ENCODE data around the gene RASSF7.

The RASSF7 gene

DNA sequence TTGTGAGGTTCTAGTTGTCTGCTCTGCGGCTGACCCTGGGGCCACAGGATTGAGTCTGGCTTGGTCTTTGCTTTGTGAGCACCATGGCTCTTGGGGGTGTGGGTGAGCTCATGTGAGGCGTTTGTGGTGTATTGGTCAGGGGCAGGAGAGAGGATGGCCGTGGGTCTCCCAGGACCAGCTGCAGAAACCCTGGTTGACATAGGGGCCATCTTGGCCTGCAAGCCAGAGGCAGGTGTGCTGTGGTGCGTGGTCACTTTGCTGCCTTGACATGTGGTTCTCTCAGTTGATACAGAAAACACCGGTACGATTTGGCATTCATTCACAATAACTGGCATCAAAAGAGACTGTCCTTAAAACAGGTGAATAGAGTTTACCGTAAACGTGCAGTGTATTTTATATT is 26.8 kb downstream of the RASSF7 start:
- DNase-seq, result no peak

DNA sequence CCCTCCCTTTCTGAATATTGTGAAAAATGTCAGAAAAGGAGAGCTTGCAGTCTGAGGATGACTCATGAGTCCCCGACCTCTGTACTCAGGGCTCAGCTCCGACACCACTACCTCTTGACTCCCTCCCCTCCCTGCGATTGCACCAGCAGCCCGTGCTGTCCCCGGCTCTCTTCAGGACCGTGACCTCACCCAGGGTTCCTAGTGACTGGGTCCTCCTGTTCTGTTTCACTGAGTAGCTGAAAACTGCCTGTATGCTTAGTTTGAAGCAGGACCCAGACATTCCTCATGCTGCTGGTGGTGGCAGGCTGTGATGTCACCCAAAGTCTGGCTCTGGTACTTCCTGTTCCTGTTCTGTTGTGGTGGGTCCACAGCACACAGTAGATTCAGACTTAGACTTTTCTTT is 27.2 kb downstream of the RASSF7 start:
- peak; percentile 20 for DNase-seq

- DNase-seq, result no peak
Observed at GRCh38 chr11:589798-590197, 29.0 kb downstream of the RASSF7 start.

DNA sequence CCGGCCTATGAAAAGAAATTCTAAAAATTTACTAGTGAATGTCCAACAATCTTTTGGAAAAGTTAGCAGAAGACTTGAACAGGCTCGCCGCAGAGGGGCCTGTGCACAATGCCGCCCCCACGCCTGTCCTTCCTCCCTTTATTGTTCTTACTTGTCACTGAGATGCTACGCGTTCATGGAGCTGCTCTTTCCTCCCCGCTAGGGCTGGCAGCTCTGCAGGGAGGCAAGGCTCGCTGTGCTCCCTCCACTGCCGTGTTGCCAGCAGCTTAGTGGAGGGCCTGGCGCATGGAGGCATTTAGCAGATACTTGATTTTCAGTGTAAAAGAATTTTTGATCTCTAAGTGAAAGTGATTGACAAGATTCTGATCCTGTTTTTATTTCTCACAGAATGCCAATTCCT is 30.2 kb downstream of the RASSF7 start:
- DNase-seq, result no peak

GRCh38 chr11:592501-592900 is 31.7 kb downstream of the RASSF7 start:
- no peak for DNase-seq

DNA sequence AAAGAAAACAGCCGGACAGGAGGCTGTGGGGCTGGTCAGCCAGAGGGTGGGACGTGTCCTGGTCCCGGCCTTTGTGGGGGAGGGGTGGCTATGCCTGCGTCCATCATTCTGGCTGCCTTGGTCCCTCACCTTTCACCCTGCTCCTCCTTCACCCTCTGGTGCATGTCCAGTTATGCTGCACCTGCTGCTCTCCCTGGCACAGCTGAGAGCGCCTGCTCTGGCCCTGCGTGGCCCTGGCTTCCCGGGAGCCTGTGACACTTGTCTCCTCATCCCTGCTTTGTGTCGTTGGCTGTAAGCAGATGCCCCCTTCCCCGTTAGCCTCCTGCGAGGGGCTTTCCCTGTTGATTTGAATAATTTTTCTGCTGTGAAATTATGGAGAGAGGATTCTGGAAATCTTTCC is 32.1 kb downstream of the RASSF7 start:
- DNase-seq, result no peak

DNA sequence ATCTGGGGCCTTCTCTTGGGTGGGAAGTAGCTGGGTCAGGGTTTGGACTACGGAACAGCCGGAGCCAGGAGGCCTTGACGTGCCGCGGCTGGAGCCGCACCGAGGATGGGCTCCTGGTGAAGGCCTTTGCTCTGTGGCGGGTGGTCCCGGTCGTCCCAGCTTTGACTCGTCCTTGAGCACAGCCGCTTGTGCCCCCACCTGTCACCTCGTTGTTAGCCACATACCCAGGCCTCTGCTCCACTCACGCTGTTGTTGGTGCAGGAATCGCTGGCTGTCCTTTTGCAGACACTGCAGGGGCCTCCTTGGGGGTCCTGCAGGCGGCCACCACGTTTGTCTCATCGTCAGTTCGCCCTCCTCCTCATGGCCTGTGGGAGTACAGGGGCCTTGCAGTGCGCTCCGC is 32.6 kb downstream of the RASSF7 start:
- DNase-seq, result no peak

GRCh38 chr11:595400-595799 is 34.6 kb downstream of the RASSF7 start:
- DNase-seq, result no peak

DNA sequence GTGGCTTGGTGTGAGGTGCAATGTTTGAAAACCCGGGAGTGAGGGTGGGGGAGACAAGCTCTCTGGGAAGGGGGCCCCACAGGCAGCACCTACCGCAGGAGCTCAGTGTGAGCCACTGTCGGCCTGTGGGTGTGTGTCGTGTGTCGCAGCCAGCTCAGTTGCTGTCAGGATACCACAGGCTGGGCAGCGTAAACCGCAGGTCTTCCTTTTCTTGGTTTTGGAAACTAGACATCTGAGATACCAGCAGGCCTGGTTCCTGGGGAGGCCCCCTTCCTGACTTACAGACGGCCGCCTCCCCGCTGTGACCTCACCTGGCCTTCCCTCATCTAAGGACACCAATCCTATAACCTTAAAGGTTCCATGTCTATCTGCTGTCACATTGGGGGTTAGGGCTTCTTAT is 35.6 kb downstream of the RASSF7 start:
- no peak for DNase-seq

DNA sequence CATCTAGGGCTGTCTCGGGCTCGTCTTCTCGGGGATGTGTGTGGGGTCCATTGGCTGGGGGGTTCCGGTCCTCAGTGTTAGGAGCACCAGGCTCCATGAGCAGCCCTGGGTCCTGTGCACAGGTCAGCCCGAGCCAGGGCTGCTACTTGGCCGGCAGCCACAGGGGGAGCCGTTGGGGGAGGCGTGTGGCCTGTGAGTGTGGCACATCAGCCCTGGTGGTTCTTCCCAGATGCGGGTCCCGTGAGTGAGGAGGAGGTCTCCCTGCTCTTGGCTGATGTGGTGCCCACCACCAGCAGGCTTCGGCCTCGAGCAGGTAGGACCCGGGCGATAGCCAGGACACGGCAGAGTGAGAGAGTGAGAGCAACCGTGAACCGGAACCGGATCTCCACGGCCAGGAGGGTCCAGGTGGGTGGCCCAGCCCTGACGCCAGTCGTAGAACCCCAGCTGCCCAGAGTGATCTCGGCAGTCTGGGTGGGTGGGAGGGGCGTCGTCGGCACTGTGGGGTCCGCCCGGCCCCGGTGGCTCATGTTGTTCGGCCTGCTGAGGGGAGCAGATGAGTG is 36.5 kb downstream of the RASSF7 start:
- DNase-seq, result no peak

DNA sequence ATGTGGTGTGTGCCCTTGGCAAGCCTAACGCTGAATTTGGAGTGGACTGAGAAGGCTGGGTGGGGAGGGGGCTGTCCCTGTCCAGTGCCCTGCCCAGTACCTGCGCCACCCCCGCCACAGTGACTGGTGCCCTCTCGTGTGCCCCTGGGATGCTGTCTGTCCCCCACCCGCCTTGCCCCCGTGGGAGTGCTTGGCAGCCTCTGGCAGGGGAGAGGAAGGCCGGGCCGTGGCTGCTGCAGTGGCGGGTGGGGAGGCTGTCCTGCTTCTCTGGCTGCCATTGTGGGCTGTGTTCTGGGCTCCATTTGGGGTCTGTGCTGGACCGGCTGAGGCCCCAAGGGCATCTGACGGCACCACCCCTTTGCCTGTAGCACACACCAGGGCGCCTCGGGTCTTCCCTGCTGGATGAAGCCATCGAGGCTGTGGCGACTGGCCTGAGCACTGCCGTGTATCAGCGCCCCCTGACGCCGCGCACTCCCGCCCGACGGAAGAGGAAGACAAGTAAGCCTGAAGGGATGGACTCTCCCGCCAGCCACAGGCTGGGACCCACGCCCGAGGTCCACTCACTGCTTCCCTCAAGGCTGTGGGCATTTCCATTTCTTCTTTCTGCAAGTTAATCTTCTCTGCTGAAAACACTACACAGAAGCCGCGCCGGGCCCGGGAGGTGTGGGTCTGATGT is 37.4 kb downstream of the RASSF7 start:
- DNase-seq, result no peak

DNA sequence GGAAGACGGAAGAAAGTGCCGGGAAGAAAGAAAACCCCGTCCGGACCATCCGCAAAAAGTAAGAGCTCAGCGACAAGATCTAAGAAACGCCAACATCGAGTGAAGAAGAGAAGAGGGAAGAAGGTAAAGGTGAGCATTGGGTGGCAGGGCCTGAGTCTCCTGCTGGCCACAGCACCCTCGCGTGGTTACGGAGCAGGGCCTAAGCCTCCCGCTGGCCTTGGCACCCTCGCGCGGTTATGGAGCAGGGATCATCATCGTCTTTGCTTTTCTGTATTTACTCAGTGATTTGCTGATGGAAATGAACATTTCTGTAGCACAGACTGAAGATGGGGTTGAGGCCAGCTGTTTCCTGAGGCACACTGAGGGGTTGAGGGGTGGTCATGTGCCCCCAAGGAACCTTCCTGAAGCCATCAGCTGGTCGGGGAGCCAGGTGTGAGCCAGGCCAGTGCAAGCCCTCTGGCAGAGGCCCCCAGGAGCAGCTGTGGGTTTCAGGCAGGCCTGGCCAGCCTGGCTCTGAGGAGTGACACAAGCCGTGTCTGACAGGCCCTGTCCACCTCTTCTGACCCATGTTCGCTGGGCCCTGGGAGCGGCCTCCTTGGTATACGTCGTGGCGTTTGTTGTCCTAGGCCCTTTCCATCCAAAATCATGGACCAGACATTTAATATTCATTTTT is 40.9 kb downstream of the RASSF7 start:
- DNase-seq, result no peak

GRCh38 chr11:603154-603553 is 42.4 kb downstream of the RASSF7 start:
- no peak for DNase-seq

DNA sequence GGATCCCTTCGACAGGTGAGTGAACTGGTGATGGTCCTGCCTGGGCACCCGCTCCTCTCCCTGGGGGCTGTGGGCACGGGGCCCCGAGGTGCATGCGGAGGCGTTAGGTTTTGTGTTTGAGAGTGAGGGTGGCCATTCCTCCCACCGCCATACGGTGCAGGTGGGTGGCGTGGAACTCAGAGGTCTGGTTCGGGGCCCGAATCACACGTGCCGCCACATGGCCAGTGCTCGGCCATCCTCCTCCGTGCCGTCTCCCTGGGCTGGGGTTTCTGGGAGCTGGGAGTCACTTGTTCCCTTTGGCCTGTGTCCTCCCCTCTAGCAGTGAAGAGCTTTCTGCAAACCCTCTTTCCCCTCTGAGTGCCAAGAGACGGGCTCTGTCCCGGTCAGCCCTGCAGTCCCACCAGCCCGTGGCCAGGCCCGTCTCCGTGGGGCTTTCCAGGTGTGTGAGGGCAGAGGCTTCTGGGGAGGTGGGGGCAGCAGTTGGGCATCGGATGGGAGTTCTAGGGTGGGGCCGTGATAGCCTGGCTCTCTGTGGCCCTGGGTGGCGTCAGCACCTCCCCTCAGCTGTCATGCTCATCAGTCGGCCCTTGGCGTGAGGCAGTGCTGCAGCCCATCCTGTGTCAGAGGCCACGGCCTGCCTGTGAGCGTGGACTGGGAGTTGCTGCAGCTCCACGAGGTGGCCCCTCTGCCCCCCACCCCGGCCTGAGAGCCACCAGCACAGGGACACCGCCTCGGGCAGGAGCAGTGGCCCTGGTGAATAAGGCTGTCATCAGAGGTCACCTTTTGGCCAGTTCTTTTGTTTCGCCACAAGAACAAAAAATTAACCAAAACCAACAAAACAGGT is 44.7 kb downstream of the RASSF7 start:
- no peak for DNase-seq

GRCh38 chr11:606245-606644 is 45.5 kb downstream of the RASSF7 start:
- no peak for DNase-seq

DNA sequence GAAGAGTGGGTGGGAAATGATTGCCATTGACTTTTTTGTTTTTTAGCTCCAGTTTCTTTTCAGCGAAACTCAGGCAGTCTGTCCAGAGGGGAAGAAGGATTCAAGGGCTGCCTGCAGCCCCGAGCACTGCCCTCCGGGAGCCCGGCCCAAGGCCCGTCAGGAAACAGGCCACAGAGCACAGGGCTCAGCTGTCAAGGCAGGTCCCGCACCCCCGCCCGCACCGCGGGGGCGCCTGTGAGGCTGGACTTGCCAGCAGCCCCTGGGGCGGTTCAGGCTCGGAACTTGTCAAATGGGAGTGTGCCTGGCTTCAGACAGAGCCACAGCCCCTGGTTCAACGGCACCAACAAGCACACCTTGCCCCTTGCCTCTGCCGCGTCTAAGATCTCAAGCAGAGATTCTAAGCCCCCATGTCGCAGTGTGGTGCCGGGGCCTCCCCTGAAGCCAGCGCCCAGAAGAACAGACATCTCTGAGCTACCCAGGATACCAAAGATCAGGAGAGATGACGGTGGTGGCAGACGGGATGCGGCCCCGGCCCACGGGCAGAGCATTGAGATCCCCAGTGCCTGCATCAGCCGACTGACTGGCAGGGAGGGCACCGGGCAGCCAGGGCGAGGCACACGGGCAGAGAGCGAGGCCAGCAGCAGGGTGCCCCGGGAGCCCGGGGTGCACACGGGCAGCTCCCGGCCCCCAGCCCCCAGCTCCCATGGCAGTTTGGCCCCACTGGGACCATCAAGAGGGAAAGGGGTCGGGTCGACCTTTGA is 46.4 kb downstream of the RASSF7 start:
- no peak for DNase-seq

DNA sequence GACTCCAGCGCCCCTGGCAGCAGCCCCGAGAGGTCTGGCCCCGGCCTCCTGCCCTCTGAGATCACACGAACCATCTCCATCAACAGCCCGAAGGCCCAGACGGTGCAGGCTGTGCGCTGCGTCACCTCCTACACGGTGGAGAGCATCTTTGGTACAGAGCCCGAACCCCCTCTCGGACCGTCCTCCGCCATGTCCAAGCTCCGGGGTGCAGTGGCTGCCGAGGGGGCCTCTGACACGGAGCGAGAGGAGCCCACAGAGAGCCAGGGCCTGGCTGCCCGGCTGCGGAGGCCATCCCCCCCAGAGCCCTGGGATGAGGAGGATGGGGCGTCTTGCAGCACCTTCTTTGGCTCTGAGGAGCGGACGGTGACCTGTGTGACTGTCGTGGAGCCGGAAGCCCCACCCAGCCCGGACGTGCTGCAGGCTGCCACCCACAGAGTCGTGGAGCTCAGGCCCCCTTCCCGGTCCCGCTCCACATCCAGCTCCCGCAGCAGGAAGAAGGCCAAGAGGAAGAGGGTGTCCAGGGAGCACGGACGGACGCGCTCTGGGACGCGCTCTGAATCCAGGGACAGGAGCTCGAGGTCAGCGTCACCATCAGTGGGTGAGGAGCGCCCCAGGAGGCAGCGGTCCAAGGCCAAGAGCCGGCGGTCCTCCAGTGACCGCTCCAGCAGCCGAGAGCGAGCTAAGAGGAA is 47.3 kb downstream of the RASSF7 start:
- no peak for DNase-seq

GRCh38 chr11:608791-609251 is 48.1 kb downstream of the RASSF7 start:
- DNase-seq, result no peak

DNA sequence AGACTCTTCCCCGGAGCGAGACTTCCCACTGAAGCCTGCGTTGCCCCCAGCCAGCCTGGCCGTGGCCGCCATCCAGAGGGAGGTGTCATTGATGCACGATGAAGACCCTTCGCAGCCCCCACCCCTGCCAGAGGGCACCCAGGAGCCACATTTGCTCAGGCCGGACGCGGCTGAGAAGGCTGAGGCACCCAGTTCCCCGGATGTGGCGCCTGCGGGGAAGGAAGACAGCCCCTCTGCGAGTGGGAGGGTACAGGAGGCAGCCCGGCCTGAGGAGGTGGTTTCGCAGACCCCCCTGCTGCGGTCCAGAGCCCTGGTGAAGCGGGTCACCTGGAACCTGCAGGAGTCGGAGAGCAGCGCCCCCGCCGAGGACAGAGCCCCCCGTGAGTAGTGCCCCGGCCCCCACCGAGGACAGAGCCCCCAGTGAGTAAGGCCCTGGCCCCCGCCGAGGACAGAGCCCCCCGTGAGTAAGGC is 48.6 kb downstream of the RASSF7 start:
- DNase-seq, result no peak

DNA sequence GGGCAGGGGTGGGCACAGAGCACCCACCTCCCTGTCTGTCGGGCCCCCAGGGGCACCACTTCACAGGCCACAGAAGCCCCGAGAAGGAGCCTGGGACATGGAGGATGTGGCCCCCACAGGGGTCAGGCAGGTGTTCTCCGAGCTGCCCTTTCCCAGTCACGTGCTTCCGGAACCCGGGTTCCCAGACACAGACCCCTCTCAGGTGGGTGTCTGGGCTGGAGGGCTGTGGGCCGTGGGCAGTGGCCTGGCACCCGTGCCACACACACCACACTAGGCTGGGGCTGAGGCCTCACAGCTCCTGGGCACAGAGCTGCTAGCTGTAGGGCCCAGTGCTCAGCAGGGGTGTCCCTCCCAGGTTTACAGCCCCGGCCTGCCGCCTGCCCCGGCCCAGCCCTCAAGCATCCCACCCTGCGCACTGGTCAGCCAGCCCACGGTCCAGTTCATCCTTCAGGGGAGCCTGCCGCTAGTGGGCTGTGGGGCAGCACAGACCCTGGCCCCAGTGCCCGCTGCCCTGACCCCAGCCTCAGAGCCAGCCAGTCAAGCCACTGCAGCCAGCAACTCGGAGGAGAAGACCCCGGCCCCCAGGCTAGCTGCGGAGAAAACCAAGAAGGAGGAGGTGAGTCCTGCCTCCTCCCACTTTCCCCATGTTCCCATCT is 49.5 kb downstream of the RASSF7 start:
- DNase-seq, result no peak
